HepG2 (cell line): ENCODE results near the gene ALG1L2.
"Not testable (repeated sequence)": the region's sequence is repeated elsewhere in the genome, so short reads cannot be mapped to it uniquely, and the experiment has no call there.

ENCODE experiments used
- ATF1 ChIP-seq: IDR thresholded peaks from 2 replicates; pipeline ENCODE4 v1.6.1; 2016; ENCODE audit warnings: mild to moderate bottlenecking, control low read depth
- EP300 ChIP-seq, 3 experiments: sonication (generic) in 1 of 3; formaldehyde crosslinking in 1 of 3; IDR thresholded peaks; 2 replicates each; pipeline versions ENCODE4 v1.5.1 to v1.6.1; 2011 to 2020; ENCODE audit warnings: low read depth in 2 of 3, low read length in 2 of 3, borderline replicate concordance in 1 of 3, improper control_type of control experiment in 1 of 3, mild to moderate bottlenecking in 1 of 3, missing genetic modification reagents in 1 of 3, moderate library complexity in 1 of 3
- FOXM1 ChIP-seq: sonication (generic); formaldehyde crosslinking; IDR thresholded peaks from 2 replicates; pipeline ENCODE4 v1.5.0; 2020; ENCODE audit warnings: missing genetic modification reagents
- RAD21 ChIP-seq: fragments of 450-650 bp; formaldehyde crosslinking; IDR thresholded peaks from 2 replicates; pipeline ENCODE4 v1.5.0; 2020; ENCODE audit warnings: mild to moderate bottlenecking
- RBM39 ChIP-seq: fragments of 200-400 bp; formaldehyde crosslinking; IDR thresholded peaks from one replicate; pipeline ENCODE4 v1.6.1; 2018; ENCODE audit warnings: antibody characterized with exemption, mild to moderate bottlenecking, low read depth, low read length; ENCODE audit not compliant: poor library complexity, severe bottlenecking
- TGIF2 ChIP-seq: IDR thresholded peaks from 2 replicates; pipeline ENCODE4 v1.6.1; 2016; ENCODE audit warnings: control low read depth, missing compliant biosample characterization
- ZNF589 ChIP-seq: sonication (generic); formaldehyde crosslinking; conservative IDR thresholded peaks from 2 replicates; pipeline ENCODE4 v1.8.0; 2022; ENCODE audit warnings: mild to moderate bottlenecking, moderate library complexity, missing genetic modification reagents
- ZNF792 ChIP-seq: IDR thresholded peaks from 2 replicates; pipeline ENCODE4 v1.6.1; 2016
- TF ChIP-seq, protein P1 (sequence below): sonication (generic); formaldehyde crosslinking; IDR thresholded peaks from 2 replicates; pipeline ENCODE4 v1.5.0; 2020; ENCODE audit warnings: mild to moderate bottlenecking, missing genetic modification reagents, moderate library complexity

DNA sequence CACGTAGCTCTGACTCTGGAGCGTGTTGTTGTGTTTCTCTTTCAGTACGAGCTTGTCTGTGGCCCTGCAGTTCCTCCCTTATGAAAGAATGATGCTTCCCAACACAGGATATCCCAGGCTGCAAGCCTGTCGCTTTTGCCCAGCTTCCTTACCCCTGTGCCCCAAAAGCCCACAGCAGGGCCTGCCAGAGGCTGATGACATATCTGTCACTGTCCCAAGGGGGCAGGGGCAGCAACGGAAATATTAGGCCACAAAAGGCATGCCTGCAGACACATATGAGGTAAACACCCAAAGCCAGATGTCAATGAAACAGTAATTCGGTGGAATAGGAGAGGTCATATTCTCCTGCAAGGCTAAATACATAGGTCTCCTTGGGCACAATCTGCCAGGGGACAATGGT lies 38.0 kb upstream of the ALG1L2 start:
- TF ChIP-seq EP300 (IDR thresholded peaks at IDR 0.05; ENCODE audit: low read depth in 2 of 2, low read length in 2 of 2); EP300 (CRISPR knock-in tag; IDR thresholded peaks at IDR 0.05; ENCODE audit: borderline replicate concordance); TGIF2; RAD21; ZNF792; RBM39; ZNF589 (CRISPR knock-in tag); FOXM1; ATF1: not testable (repeated sequence)
- TF ChIP-seq, protein P1, sequence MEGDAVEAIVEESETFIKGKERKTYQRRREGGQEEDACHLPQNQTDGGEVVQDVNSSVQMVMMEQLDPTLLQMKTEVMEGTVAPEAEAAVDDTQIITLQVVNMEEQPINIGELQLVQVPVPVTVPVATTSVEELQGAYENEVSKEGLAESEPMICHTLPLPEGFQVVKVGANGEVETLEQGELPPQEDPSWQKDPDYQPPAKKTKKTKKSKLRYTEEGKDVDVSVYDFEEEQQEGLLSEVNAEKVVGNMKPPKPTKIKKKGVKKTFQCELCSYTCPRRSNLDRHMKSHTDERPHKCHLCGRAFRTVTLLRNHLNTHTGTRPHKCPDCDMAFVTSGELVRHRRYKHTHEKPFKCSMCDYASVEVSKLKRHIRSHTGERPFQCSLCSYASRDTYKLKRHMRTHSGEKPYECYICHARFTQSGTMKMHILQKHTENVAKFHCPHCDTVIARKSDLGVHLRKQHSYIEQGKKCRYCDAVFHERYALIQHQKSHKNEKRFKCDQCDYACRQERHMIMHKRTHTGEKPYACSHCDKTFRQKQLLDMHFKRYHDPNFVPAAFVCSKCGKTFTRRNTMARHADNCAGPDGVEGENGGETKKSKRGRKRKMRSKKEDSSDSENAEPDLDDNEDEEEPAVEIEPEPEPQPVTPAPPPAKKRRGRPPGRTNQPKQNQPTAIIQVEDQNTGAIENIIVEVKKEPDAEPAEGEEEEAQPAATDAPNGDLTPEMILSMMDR (CRISPR knock-in tag): not testable (repeated sequence)
